ENCODE data around the gene MAN1A2.
"Not testable (repeated sequence)": the region's sequence is repeated elsewhere in the genome, so short reads cannot be mapped to it uniquely, and the experiment has no call there.

The MAN1A2 gene

DNA sequence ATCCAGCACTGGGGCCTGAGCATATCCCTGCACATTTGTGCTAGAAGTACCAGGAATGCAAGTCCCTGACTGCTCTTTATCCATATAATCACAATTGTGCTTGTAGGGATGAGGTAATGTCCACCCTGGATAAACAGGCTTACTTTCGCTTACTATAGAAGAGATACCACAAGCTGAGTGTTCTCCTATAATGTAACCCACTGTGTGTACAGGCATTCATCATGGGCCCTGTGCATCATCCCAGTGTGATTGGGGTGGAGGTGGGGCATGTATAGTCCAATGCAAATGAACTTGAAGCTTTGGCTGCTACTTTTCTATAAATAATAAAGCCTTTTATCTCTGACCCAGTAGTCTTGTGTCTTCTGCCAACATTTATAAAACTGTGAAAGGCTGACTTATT lies 69.3 kb downstream of the MAN1A2 start:
- no peak overlapping the region for H3K4me3 ChIP-seq (replicated peaks; ENCODE audit: low read depth, low read length)
- no peak for DNase-seq (ENCODE audit: extremely low read depth, insufficient read length)

DNA sequence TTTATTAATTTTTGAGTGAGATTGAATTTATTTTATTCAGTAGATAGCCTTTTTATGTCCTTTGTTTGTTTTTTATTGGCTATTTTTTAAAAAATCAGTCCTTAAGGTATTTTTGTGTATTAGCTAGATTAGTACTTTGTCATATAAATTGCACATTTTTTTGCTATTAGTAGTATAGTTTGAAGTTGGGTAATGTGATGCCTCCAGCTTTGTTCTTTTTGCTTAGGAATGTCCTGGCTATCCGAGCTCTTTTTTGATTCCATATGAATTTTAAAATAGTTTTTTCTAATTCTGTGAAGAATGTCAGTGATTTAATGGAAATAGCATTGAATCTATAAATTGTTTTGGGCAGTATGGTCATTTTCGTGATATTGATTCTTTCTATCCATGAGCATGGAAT lies 80.4 kb downstream of the MAN1A2 start:
- no peaks in the 10 kb centered on the region; the same call in 1 of the 2 replicates for H3K36me3 ChIP-seq (ENCODE audit: control insufficient read depth, insufficient read depth, low read length)
- TF ChIP-seq, protein P1, sequence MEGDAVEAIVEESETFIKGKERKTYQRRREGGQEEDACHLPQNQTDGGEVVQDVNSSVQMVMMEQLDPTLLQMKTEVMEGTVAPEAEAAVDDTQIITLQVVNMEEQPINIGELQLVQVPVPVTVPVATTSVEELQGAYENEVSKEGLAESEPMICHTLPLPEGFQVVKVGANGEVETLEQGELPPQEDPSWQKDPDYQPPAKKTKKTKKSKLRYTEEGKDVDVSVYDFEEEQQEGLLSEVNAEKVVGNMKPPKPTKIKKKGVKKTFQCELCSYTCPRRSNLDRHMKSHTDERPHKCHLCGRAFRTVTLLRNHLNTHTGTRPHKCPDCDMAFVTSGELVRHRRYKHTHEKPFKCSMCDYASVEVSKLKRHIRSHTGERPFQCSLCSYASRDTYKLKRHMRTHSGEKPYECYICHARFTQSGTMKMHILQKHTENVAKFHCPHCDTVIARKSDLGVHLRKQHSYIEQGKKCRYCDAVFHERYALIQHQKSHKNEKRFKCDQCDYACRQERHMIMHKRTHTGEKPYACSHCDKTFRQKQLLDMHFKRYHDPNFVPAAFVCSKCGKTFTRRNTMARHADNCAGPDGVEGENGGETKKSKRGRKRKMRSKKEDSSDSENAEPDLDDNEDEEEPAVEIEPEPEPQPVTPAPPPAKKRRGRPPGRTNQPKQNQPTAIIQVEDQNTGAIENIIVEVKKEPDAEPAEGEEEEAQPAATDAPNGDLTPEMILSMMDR (IDR thresholded peaks at IDR 0.05; ENCODE audit: insufficient read depth, low read length, poor library complexity, severe bottlenecking): no peak
- no peak overlapping the region for H3K4me3 ChIP-seq (replicated peaks; ENCODE audit: low read depth, low read length)
- H3K27me3 ChIP-seq (replicated peaks; ENCODE audit: control insufficient read depth, insufficient read depth, low read length): no peaks in the 10 kb centered on the region
- DNase-seq (ENCODE audit: extremely low read depth, insufficient read length): no peak

More for the DNA sequence above, 69.3 kb downstream of the MAN1A2 start:
- Histone ChIP-seq H3K36me3 (ENCODE audit: control insufficient read depth, insufficient read depth, low read length) (no peaks in the 10 kb centered on the region), H3K27me3 (replicated peaks; ENCODE audit: control insufficient read depth, insufficient read depth, low read length) (no peaks in the 10 kb centered on the region)
- TF ChIP-seq, protein P1 (IDR thresholded peaks at IDR 0.05; ENCODE audit: insufficient read depth, low read length, poor library complexity, severe bottlenecking): no peak

DNA sequence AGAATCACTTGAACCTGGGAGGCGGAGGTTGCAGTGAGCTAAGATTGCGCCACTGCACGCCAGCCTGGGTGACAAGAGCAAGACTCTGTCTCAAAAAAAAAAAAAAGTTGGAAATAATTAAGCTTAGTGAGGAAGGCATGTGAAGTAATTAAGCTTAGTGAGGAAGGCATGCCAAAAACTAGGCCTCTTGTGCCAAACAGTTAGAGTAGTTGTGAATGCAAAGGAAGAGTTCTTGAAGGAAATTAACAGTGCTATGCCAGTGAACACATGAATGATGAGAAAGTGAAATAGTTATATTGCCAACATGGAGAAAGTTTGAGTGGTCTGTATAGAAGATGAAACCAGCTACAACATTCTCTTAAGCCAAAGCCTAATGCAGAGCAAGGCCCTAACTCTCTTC lies 85.0 kb downstream of the MAN1A2 start:
- no peaks in the 10 kb centered on the region; the same call in 1 of the 2 replicates for H3K36me3 ChIP-seq (ENCODE audit: control insufficient read depth, insufficient read depth, low read length)
- TF ChIP-seq, protein P1 (IDR thresholded peaks at IDR 0.05; ENCODE audit: insufficient read depth, low read length, poor library complexity, severe bottlenecking): no peak
- DNase-seq (ENCODE audit: extremely low read depth, insufficient read length): no peak
- no peak overlapping the region for H3K4me3 ChIP-seq (replicated peaks; ENCODE audit: low read depth, low read length)
- no peaks in the 10 kb centered on the region for H3K27me3 ChIP-seq (replicated peaks; ENCODE audit: control insufficient read depth, insufficient read depth, low read length)

DNA sequence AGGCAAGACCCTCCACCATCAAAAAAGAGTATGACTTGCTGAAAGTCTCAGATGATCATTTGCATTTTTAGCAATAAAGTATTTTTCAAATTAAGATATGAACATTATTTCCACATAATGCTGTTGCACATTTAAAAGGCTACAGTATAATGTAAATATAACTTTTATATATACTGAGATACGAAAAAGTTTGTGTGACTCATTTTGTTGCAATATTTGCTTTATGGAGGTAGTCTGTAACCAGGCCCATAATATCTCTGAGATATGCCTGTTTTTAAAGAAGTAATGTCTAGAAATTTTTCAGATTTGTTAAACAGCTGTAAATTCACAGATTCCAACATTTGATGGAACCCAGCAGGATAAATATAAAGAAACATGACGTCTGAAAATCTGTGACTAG lies 86.7 kb downstream of the MAN1A2 start:
- H3K36me3 ChIP-seq (ENCODE audit: control insufficient read depth, insufficient read depth, low read length): no peaks in the 10 kb centered on the region; the same call in 1 of the 2 replicates
- H3K27me3 ChIP-seq (replicated peaks; ENCODE audit: control insufficient read depth, insufficient read depth, low read length): no peaks in the 10 kb centered on the region
- DNase-seq (ENCODE audit: extremely low read depth, insufficient read length): no peak
- no peak overlapping the region for H3K4me3 ChIP-seq (replicated peaks; ENCODE audit: low read depth, low read length)
- TF ChIP-seq, protein P1 (IDR thresholded peaks at IDR 0.05; ENCODE audit: insufficient read depth, low read length, poor library complexity, severe bottlenecking): no peak

DNA sequence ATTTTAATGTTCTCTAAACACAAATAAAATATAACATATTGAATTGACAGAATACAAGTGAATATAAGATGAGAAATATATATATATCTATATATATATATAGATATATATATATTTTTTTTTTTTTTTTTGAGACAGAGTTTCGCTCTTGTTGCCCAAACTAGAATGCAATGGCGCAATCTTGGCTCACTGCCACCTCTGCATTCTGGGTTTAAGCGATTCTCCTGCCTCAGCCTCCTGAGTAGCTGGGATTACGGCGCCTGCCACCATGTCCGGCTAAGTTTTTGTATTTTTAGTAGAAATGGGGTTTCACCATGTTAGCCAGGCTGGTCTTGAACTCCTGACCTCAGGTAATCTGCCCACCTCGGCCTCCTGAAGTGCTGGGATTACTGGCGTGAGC lies 91.2 kb downstream of the MAN1A2 start:
- not testable (repeated sequence) for H3K4me3 ChIP-seq (replicated peaks; ENCODE audit: low read depth, low read length); DNase-seq (ENCODE audit: extremely low read depth, insufficient read length); H3K36me3 ChIP-seq (ENCODE audit: control insufficient read depth, insufficient read depth, low read length); H3K27me3 ChIP-seq (replicated peaks; ENCODE audit: control insufficient read depth, insufficient read depth, low read length)

DNA sequence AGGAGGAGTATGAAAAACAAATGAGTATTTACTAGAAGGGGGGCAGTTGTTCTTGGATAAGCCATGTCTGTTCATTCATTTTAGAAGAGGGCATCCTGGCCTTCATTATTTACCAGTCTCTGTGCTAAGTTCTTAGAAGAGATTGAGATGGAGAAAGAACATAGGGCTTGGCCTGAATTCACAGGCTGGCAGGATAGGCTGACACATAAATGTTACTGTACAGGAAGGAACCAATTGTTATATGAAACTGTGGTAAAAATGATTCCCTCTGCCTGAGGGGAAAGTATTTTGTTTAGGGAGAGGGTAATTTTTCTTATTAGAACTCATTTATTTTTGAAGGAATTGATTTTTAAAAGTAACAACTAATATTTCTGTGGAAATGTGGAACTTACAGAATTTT lies 99.5 kb downstream of the MAN1A2 start:
- H3K27me3 ChIP-seq (replicated peaks; ENCODE audit: control insufficient read depth, insufficient read depth, low read length): no peaks in the 10 kb centered on the region
- no peaks in the 10 kb centered on the region; the same call in none of the 2 replicates for H3K36me3 ChIP-seq (ENCODE audit: control insufficient read depth, insufficient read depth, low read length)
- no peak for DNase-seq (ENCODE audit: extremely low read depth, insufficient read length)
- TF ChIP-seq, protein P1 (IDR thresholded peaks at IDR 0.05; ENCODE audit: insufficient read depth, low read length, poor library complexity, severe bottlenecking): no peak
- no peak overlapping the region for H3K4me3 ChIP-seq (replicated peaks; ENCODE audit: low read depth, low read length)

All from GM06990 (cell line).